Endothelial cell of umbilical vein (primary cell): ENCODE measurements around the gene STXBP5. TPM values are rescaled to one million over a fixed set of nuclear protein-coding genes. Genes with fewer than 3 reads are reported as not detected.

Experiments used
- BruUV-seq: library from RNA; stranded (reverse); fragments of 400-500 nt; replicated peaks from 2 replicates; lab custom pipeline; 2021; lab: Mats Ljungman, UMichigan
- CTCF ChIA-PET: fragments of 300-600, 350-600 bp; sonication (Branson Sonifier 250); formaldehyde crosslinking; loops from one replicate; lab custom pipeline; 2021; ENCODE audit warnings: antibody characterized with exemption, inconsistent platforms; lab: Charles Lee
- POLR2A ChIA-PET: fragments of 300-600, 350-600 bp; sonication (Branson Sonifier 250); formaldehyde crosslinking; loops from one replicate; lab custom pipeline; 2021; ENCODE audit warnings: antibody characterized with exemption, inconsistent platforms; lab: Charles Lee
- DNase-seq: peaks from one replicate; pipeline ENCODE4 v3.0.0-alpha.2; 2011; ENCODE audit warnings: low read depth, low spot score
- FAIRE-seq: peaks from 2 replicates; lab custom pipeline; 2011; peaks lifted over from hg19 to GRCh38; lab: Jason Lieb, UNC
- H2AFZ ChIP-seq: 2 replicates; pipeline ENCODE4 v1.6.0; 2012; ENCODE audit warnings: low read depth, low read length, control low read depth, inconsistent platforms
- H3K27ac ChIP-seq: 2 replicates; pipeline ENCODE4 v1.5.1; 2011; ENCODE audit warnings: low read depth, mild to moderate bottlenecking, control low read depth, low read length, moderate library complexity; ENCODE audit not compliant: insufficient read depth
- H3K27me3 ChIP-seq, 2 experiments: 2 replicates each; pipeline versions ENCODE4 v1.6.0 to v1.6.1; 2011; ENCODE audit warnings: low read length in 2 of 2, mixed read lengths in 1 of 2; ENCODE audit not compliant: control insufficient read depth in 2 of 2, insufficient read depth in 2 of 2
- H3K36me3 ChIP-seq, 2 experiments: 2 replicates in 1 of 2; 3 replicates in 1 of 2; pipeline ENCODE4 v1.5.1; 2011; ENCODE audit warnings: low read length in 2 of 2, mild to moderate bottlenecking in 1 of 2, moderate library complexity in 1 of 2; ENCODE audit not compliant: control insufficient read depth in 2 of 2, insufficient read depth in 2 of 2; ENCODE audit errors: extremely low read depth in 1 of 2
- H3K4me1 ChIP-seq: 3 replicates; pipeline ENCODE4 v1.5.1; 2011; ENCODE audit warnings: mild to moderate bottlenecking, low read length; ENCODE audit not compliant: control insufficient read depth, insufficient read depth; ENCODE audit errors: extremely low read depth
- H3K4me2 ChIP-seq: 2 replicates; pipeline ENCODE4 v1.6.1; 2011; ENCODE audit warnings: low read length, control low read depth, mixed read lengths; ENCODE audit not compliant: insufficient read depth
- H3K4me3 ChIP-seq, 3 experiments: fragments of 200-600 bp in 1 of 3; sonication (generic), shearing (Covaris generic) in 1 of 3; replicated peaks in 1 of 3; 2 replicates each; pipeline ENCODE4 v1.5.1; 2011 to 2016; ENCODE audit warnings: control low read depth in 3 of 3, low read length in 3 of 3, mild to moderate bottlenecking in 2 of 3, inconsistent platforms in 1 of 3, low read depth in 1 of 3, moderate library complexity in 1 of 3; ENCODE audit not compliant: insufficient read depth in 1 of 3
- H3K79me2 ChIP-seq: 2 replicates; pipeline ENCODE4 v1.6.0; 2012; ENCODE audit warnings: low read length, inconsistent platforms; ENCODE audit not compliant: control insufficient read depth, insufficient read depth
- H3K9ac ChIP-seq: replicated peaks from 2 replicates; pipeline ENCODE3; 2011; ENCODE audit warnings: low read length, control low read depth; ENCODE audit not compliant: insufficient read depth; ENCODE audit errors: extremely low read depth
- H3K9me1 ChIP-seq: replicated peaks from 3 replicates; pipeline ENCODE4 v1.6.0; 2011; ENCODE audit warnings: mild to moderate bottlenecking, low read length; ENCODE audit not compliant: control insufficient read depth, insufficient read depth; ENCODE audit errors: extremely low read depth
- H3K9me3 ChIP-seq: replicated peaks from 2 replicates; pipeline ENCODE4 v1.5.1; 2012; ENCODE audit warnings: low read length, inconsistent platforms; ENCODE audit not compliant: control insufficient read depth, insufficient read depth
- H4K20me1 ChIP-seq: replicated peaks from 2 replicates; pipeline ENCODE3; 2011; ENCODE audit warnings: mild to moderate bottlenecking, low read length; ENCODE audit not compliant: control insufficient read depth, insufficient read depth; ENCODE audit errors: extremely low read depth
- CTCF ChIP-seq, 2 donors: IDR thresholded peaks; 1 replicate in 1 of 2; 2 replicates in 1 of 2; pipeline ENCODE4 v1.5.1; 2011; ENCODE audit warnings: low read length in 2 of 2, mild to moderate bottlenecking in 2 of 2, moderate library complexity in 2 of 2, control low read depth in 1 of 2, inconsistent platforms in 1 of 2, low read depth in 1 of 2; ENCODE audit not compliant: insufficient read depth in 1 of 2; ENCODE audit errors: extremely low read depth in 1 of 2
- EZH2 ChIP-seq: IDR thresholded peaks from 2 replicates; pipeline ENCODE4 v1.6.1; 2012; ENCODE audit warnings: borderline replicate concordance, low read depth, mild to moderate bottlenecking, moderate library complexity, low read length, inconsistent platforms; ENCODE audit not compliant: severe bottlenecking
- FOS ChIP-seq: IDR thresholded peaks from 2 replicates; pipeline ENCODE4 v1.6.1; 2011; ENCODE audit warnings: mild to moderate bottlenecking, low read length, moderate library complexity, borderline replicate concordance; ENCODE audit not compliant: insufficient read depth
- GATA2 ChIP-seq: IDR thresholded peaks from 2 replicates; pipeline ENCODE4 v1.7.0; 2011; ENCODE audit warnings: low read depth, mild to moderate bottlenecking, moderate library complexity, mixed read lengths, low read length; ENCODE audit not compliant: insufficient read length, insufficient read depth
- JUN ChIP-seq: IDR thresholded peaks from 2 replicates; pipeline ENCODE4 v1.6.1; 2011; ENCODE audit warnings: borderline replicate concordance, low read depth; ENCODE audit not compliant: insufficient read length, insufficient read depth
- MAX ChIP-seq: IDR thresholded peaks from 2 replicates; pipeline ENCODE4 v1.6.1; 2011; ENCODE audit not compliant: insufficient read depth, insufficient read length
- MYC ChIP-seq: IDR thresholded peaks from one replicate; pipeline ENCODE4 v1.6.1; 2011; ENCODE audit warnings: mild to moderate bottlenecking, low read depth, low read length
- POLR2A ChIP-seq: IDR thresholded peaks from 2 replicates; pipeline ENCODE4 v1.6.1; 2012; ENCODE audit warnings: low read depth, mild to moderate bottlenecking, control low read depth, low read length
- POLR2AphosphoS5 ChIP-seq: IDR thresholded peaks from 2 replicates; pipeline ENCODE4 v1.6.1; 2012; ENCODE audit warnings: low read depth, mild to moderate bottlenecking, control low read depth, low read length, moderate library complexity; ENCODE audit not compliant: insufficient read depth
- dilution Hi-C: fragments of 300-500 bp; cut with MboI; formaldehyde crosslinking; loops from one replicate; pipeline ENCODE4 v1.15.0; 2019; ENCODE audit warnings: low sequenced_read_pairs; ENCODE audit not compliant: extremely low pct_ligation_motif_present
- intact Hi-C: fragments of 100-400 bp; cut with micrococcal nuclease; formaldehyde crosslinking; loops from one replicate; pipeline ENCODE4 v1.10.0; 2022
- polyA plus RNA-seq, 4 experiments: library from polyadenylated mRNA; depleted of rRNA in 3 of 4; stranded (reverse) in 3 of 4; unstranded in 1 of 4; fragments of >200 nt; gene quantifications; 2 replicates each; pipeline versions ENCODE4 v1.2.1 to v1.2.3, GENCODE V29; 2011 to 2012; ENCODE audit warnings: missing spikeins in 1 of 4
- total RNA-seq: library from RNA; stranded (reverse); gene quantifications from 2 replicates; pipeline ENCODE4 v1.2.3, GENCODE V29; 2021

Gene STXBP5
- total and polyA plus RNA-seq, 2 donors (not counting 3 experiments of a cell fraction or from before 2014, with no cell fraction given): 7.1 to 21.8 TPM

GRCh38 chr6:147159536-147160374, 44.5 kb upstream of the STXBP5 start:
- peaks cover 6% of the 10 kb centered on the region for H3K4me1 ChIP-seq
- H3K4me3 ChIP-seq: no peak overlapping the region
- no peak overlapping the region for H2AFZ ChIP-seq
- no peak overlapping the region for H3K4me2 ChIP-seq
- H3K79me2 ChIP-seq: no peaks in the 10 kb centered on the region
- POLR2A ChIA-PET: no interaction called here
- dilution Hi-C loops: no loop called here
- no peak overlapping the region for H3K27ac ChIP-seq
- H3K9ac ChIP-seq: no peak overlapping the region
- H3K27me3 ChIP-seq: no peaks in the 10 kb centered on the region
- DNase-seq: no peak
- TF ChIP-seq FOS (no peak), POLR2A (no peak), CTCF (IDR thresholded peaks at IDR 0.05; ENCODE audit: extremely low read depth in 1 of 2, insufficient read depth in 1 of 2, low read depth in 1 of 2, low read length in 2 of 2) (no peak), MYC (no peak), EZH2 (no peak), GATA2 (no peak), JUN (no peak), POLR2AphosphoS5 (no peak), MAX (no peak)
- H4K20me1 ChIP-seq: no peaks in the 10 kb centered on the region
- intact Hi-C loops: loop anchor here (5.0 kb wide), 1 partner anchor 302 kb away; no protein-coding TSS in a partner anchor
- CTCF ChIA-PET: interaction anchor here (0.9 kb wide), 1 partner anchor 9 kb away, joined by 3 read pairs; no protein-coding TSS in a partner anchor
- H3K9me3 ChIP-seq: no peaks in the 10 kb centered on the region
- H3K9me1 ChIP-seq: no peaks in the 10 kb centered on the region
- no peaks in the 10 kb centered on the region for H3K36me3 ChIP-seq
- no TSS peak for BruUV-seq
- FAIRE-seq: no peak
